ENCODE results near the gene ZCWPW1.

GRCh38 chr7:100370746-100371145 lies 57.8 kb downstream of the ZCWPW1 start:
- TF ChIP-seq CTCF (IDR thresholded peaks at IDR 0.05 in 2 of 3, conservative IDR thresholded peaks at IDR 0.05 in 1 of 3; ENCODE audit: control insufficient read depth in 2 of 3, extremely low read depth in 1 of 3, insufficient read depth in 1 of 3, low read depth in 3 of 3, low read length in 3 of 3) (no peak), JUND (IDR thresholded peaks at IDR 0.05; ENCODE audit: low read depth, low read length) (no peak), ZNF384 (IDR thresholded peaks at IDR 0.05; ENCODE audit: borderline replicate concordance, low read depth, low read length) (no peak), FOXK2 (IDR thresholded peaks at IDR 0.05) (no peak), EZH2 (IDR thresholded peaks at IDR 0.05; ENCODE audit: borderline replicate concordance, control insufficient read depth, low read depth, low read length) (no peak), YY1 (IDR thresholded peaks at IDR 0.05; ENCODE audit: low read depth, low read length) (no peak), ZBTB33 (IDR thresholded peaks at IDR 0.05) (no peak), RAD21 (IDR thresholded peaks at IDR 0.05; ENCODE audit: insufficient read depth, low read depth, low read length) (no peak), PRDM15 (CRISPR knock-in tag; IDR thresholded peaks at IDR 0.05) (no peak), BACH1 (IDR thresholded peaks at IDR 0.05; ENCODE audit: borderline replicate concordance) (no peak)
